Transverse colon (tissue), 4 donors: ENCODE results near the gene OR7A5. TPM values are rescaled to one million over a fixed set of nuclear protein-coding genes. Genes with fewer than 3 reads are reported as not detected.
"Not testable (repeated sequence)": the region's sequence is repeated elsewhere in the genome, so short reads cannot be mapped to it uniquely, and the experiment has no call there.

ENCODE experiments used
- DNase-seq: peaks from one replicate; pipeline ENCODE4 v3.0.0-alpha.2; 2019
- H3K27ac ChIP-seq, 4 donors: fragments of 200-600 bp; sonication (generic); 2 replicates each; pipeline ENCODE4 v1.5.1; 2016 to 2018; ENCODE audit warnings: inconsistent platforms in 4 of 4
- H3K27me3 ChIP-seq: fragments of 200-600 bp; sonication (generic); 2 replicates; pipeline ENCODE4 v1.5.1; 2017; ENCODE audit warnings: inconsistent platforms
- H3K36me3 ChIP-seq, 4 donors: fragments of 200-600 bp; sonication (generic); 2 replicates each; pipeline ENCODE4 v1.5.1; 2017 to 2019; ENCODE audit warnings: inconsistent platforms in 4 of 4
- H3K4me1 ChIP-seq, 4 donors: fragments of 200-600 bp; sonication (generic); 2 replicates each; pipeline ENCODE4 v1.5.1; 2017 to 2020; ENCODE audit warnings: inconsistent platforms in 4 of 4
- H3K4me3 ChIP-seq, 4 donors: fragments of 200-600 bp; sonication (generic); 1 replicate in 1 of 4; 2 replicates in 3 of 4; pipeline versions ENCODE4 v1.5.1 to v1.6.1; 2017 to 2019; ENCODE audit warnings: inconsistent platforms in 4 of 4
- H3K9me3 ChIP-seq, 2 donors: fragments of 200-600 bp; sonication (generic); 2 replicates each; pipeline ENCODE4 v1.5.1; 2017 to 2019; ENCODE audit warnings: inconsistent platforms in 2 of 2
- CTCF ChIP-seq, 5 experiments: fragments of 200-600 bp in 3 of 5; fragments of 450-650 bp in 2 of 5; sonication (generic) in 3 of 5; IDR thresholded peaks; 1 replicate in 2 of 5; 2 replicates in 3 of 5; pipeline ENCODE4 v1.5.1; 2016 to 2017; ENCODE audit warnings: antibody characterized with exemption in 5 of 5, inconsistent platforms in 3 of 5, mild to moderate bottlenecking in 2 of 5, moderate library complexity in 1 of 5
- EP300 ChIP-seq: sonication (generic); formaldehyde crosslinking; IDR thresholded peaks from one replicate; pipeline ENCODE4 v1.6.1; 2017; ENCODE audit warnings: antibody characterized with exemption, low read depth
- POLR2A ChIP-seq: fragments of 450-650 bp; IDR thresholded peaks from one replicate; pipeline ENCODE4 v1.6.1; 2016; ENCODE audit warnings: antibody characterized with exemption, mild to moderate bottlenecking, moderate library complexity
- POLR2AphosphoS5 ChIP-seq, 3 donors: sonication (generic); formaldehyde crosslinking; IDR thresholded peaks; one replicate each; pipeline ENCODE4 v1.6.1; 2016; ENCODE audit warnings: antibody characterized with exemption in 3 of 3
- WGBS, 2 donors: methylation state at CpG; one replicate each; pipeline ENCODE4 v1.1.5; 2018; ENCODE audit warnings: low coverage in 1 of 2; 5-methylcytosine and 5-hydroxymethylcytosine counted together
- in situ Hi-C, 4 donors: fragments of 200-750 bp; cut with MboI; loops; one replicate each; pipeline versions ENCODE4 v1.15.0 to v1.15.1; 2017; ENCODE audit warnings: low sequenced_read_pairs in 3 of 4, low pct_ligation_motif_present in 1 of 4, low pct_unique_long_range_greater_than_20kb in 1 of 4
- intact Hi-C: fragments of 100-400 bp; cut with DNase I; formaldehyde crosslinking; loops from one replicate; pipeline ENCODE4 v1.15.1; 2023; ENCODE audit warnings: low total_unique reads
- total RNA-seq, 4 donors: library from RNA; depleted of rRNA; stranded (reverse); fragments of >200 nt; gene quantifications; one replicate each; pipeline ENCODE4 v1.1.0, GENCODE V29; 2016

OR7A5 gene
- total RNA-seq, 4 donors from 2014 or later = not detected

GRCh38 chr19:14796021-14796420, 39.0 kb downstream of the OR7A5 start:
- H3K4me1 ChIP-seq = no peaks in the 10 kb centered on the region
- no peaks in the 10 kb centered on the region for H3K27me3 ChIP-seq
- 92 to 94% methylated on average over 6 to 11 of the region's 11 CpGs for WGBS, 2 donors
- H3K4me3 ChIP-seq = no peak overlapping the region
- DNase-seq = no peak
- in situ Hi-C loops = no loop called here
- H3K9me3 ChIP-seq = no peaks in the 10 kb centered on the region
- intact Hi-C loops = no loop called here
- H3K36me3 ChIP-seq = no peaks in the 10 kb centered on the region
- H3K27ac ChIP-seq = no peak overlapping the region
- TF ChIP-seq EP300 (no peak), POLR2A (no peak), CTCF (IDR thresholded peaks at IDR 0.05) (no peak), POLR2AphosphoS5 (IDR thresholded peaks at IDR 0.05) (no peak)

GRCh38 chr19:14795078-14795721, 39.8 kb downstream of the OR7A5 start:
- Histone ChIP-seq H3K4me3 (no peak overlapping the region), H3K9me3 (no peaks in the 10 kb centered on the region), H3K27ac (no peak overlapping the region), H3K36me3 (no peaks in the 10 kb centered on the region), H3K4me1 (no peaks in the 10 kb centered on the region), H3K27me3 (no peaks in the 10 kb centered on the region)
- 65 to 77% methylated on average over 5 of the region's 5 CpGs for WGBS, 2 donors
- no peak for DNase-seq
- in situ Hi-C loops (no loop called here), intact Hi-C loops (no loop called here)
- no peak for TF ChIP-seq CTCF (IDR thresholded peaks at IDR 0.05)

GRCh38 chr19:14792250-14792649, 42.7 kb downstream of the OR7A5 start:
- 71 to 77% methylated on average over 6 of the region's 6 CpGs for WGBS, 2 donors
- H3K4me1 ChIP-seq, H3K9me3 ChIP-seq, H3K36me3 ChIP-seq, H3K4me3 ChIP-seq, in situ Hi-C loops, H3K27me3 ChIP-seq, intact Hi-C loops, DNase-seq, H3K27ac ChIP-seq: not testable (repeated sequence)

- Histone ChIP-seq H3K4me3 (no peak overlapping the region), H3K27me3 (peaks cover 13% of the 10 kb centered on the region), H3K36me3 (no peaks in the 10 kb centered on the region), H3K9me3 (no peaks in the 10 kb centered on the region), H3K27ac (peak overlapping the region in 1 of 4 donors; percentile 65), H3K4me1 (peaks cover 0 to 7% (median 0%) of the 10 kb centered on the region in 4 donors)
- DNase-seq = no peak
- WGBS, 2 donors = 16% methylated on average over 18 of the region's 18 CpGs; no CpG with 5 or more reads in 1 of the 2 donors
- in situ Hi-C loops (no loop called here), intact Hi-C loops (no loop called here)
- no peak for TF ChIP-seq EP300
- TF ChIP-seq CTCF (IDR thresholded peaks at IDR 0.05) = peak; percentile 42 to 65 (median 49)
- TF ChIP-seq POLR2A = no peak
- TF ChIP-seq POLR2AphosphoS5 (IDR thresholded peaks at IDR 0.05) = no peak
Measured at GRCh38 chr19:14786421-14786851, 48.5 kb downstream of the OR7A5 start.

- intact Hi-C loops, H3K4me1 ChIP-seq, H3K4me3 ChIP-seq, H3K36me3 ChIP-seq, in situ Hi-C loops, H3K9me3 ChIP-seq: not testable (repeated sequence)
- Histone ChIP-seq H3K27me3 (peaks cover 13% of the 10 kb centered on the region), H3K27ac (peak overlapping the region in 3 of 4 donors; percentile 25 to 65 (median 37))
- WGBS, 2 donors = 53 to 66% methylated on average over 6 to 7 of the region's 11 CpGs
- DNase-seq = peak; percentile 25
Measured at GRCh38 chr19:14785102-14785793, 49.7 kb downstream of the OR7A5 start.

GRCh38 chr19:14784730-14785101, 50.3 kb downstream of the OR7A5 start:
- WGBS, 2 donors = 23 to 45% methylated on average over 4 to 8 of the region's 10 CpGs
- in situ Hi-C loops, H3K36me3 ChIP-seq, intact Hi-C loops, H3K9me3 ChIP-seq, H3K4me1 ChIP-seq, H3K4me3 ChIP-seq: not testable (repeated sequence)
- Histone ChIP-seq H3K27me3 (peaks cover 13% of the 10 kb centered on the region), H3K27ac (peak overlapping the region in 3 of 4 donors; percentile 8 to 65 (median 25))
- peak; percentile 48 for DNase-seq

- in situ Hi-C loops, H3K36me3 ChIP-seq, DNase-seq, H3K9me3 ChIP-seq, H3K4me1 ChIP-seq, intact Hi-C loops, H3K4me3 ChIP-seq: not testable (repeated sequence)
- Histone ChIP-seq H3K27ac (peak overlapping the region in 1 of 4 donors; percentile 65), H3K27me3 (peaks cover 13% of the 10 kb centered on the region)
- WGBS, 2 donors = 60 to 62% methylated on average over 3 to 8 of the region's 8 CpGs
Measured at GRCh38 chr19:14783410-14783998, 51.5 kb downstream of the OR7A5 start.
